SU-DHL-6 (cell line): ENCODE results near the gene IGF2R.

Source experiments
- H2AFZ ChIP-seq: fragments of 200-600 bp; sonication (generic); 2 replicates; pipeline ENCODE4 v1.6.1; 2014; ENCODE audit warnings: low read depth, mild to moderate bottlenecking, moderate library complexity, mixed read lengths, antibody characterized with exemption, low read length; ENCODE audit not compliant: severe bottlenecking
- H3F3A ChIP-seq: fragments of 200-600 bp; shearing (Covaris generic); 2 replicates; pipeline ENCODE4 v1.6.0; 2016; ENCODE audit warnings: antibody characterized with exemption, mild to moderate bottlenecking; ENCODE audit not compliant: insufficient read depth
- H3K27ac ChIP-seq: fragments of 200-600 bp; sonication (generic); 2 replicates; pipeline ENCODE4 v1.5.1; 2016; ENCODE audit warnings: low read depth, mild to moderate bottlenecking, low read length, moderate library complexity, mixed read lengths
- H3K27me3 ChIP-seq: fragments of 200-600 bp; sonication (generic), shearing (Covaris generic); 2 replicates; pipeline ENCODE4 v1.6.0; 2014; ENCODE audit warnings: mild to moderate bottlenecking, low read length
- H3K36me3 ChIP-seq: fragments of 200-600 bp; sonication (generic); 2 replicates; pipeline ENCODE4 v1.6.1; 2014; ENCODE audit warnings: mild to moderate bottlenecking, low read length, mixed read lengths
- H3K4me2 ChIP-seq: fragments of 300-600, 200-600 bp; shearing (Covaris generic), sonication (generic); 2 replicates; pipeline ENCODE4 v1.6.0; 2014; ENCODE audit warnings: low read length, low read depth, mild to moderate bottlenecking; ENCODE audit not compliant: poor library complexity, severe bottlenecking
- H3K4me3 ChIP-seq: fragments of 200-600 bp; sonication (generic); 2 replicates; pipeline ENCODE4 v1.5.1; 2014; ENCODE audit warnings: antibody characterized with exemption, low read length, mild to moderate bottlenecking, mixed read lengths; ENCODE audit not compliant: insufficient read depth, poor library complexity, severe bottlenecking
- H3K79me2 ChIP-seq: fragments of 200-600 bp; sonication (generic); 2 replicates; pipeline ENCODE4 v1.6.1; 2014; ENCODE audit warnings: mild to moderate bottlenecking, low read length, moderate library complexity; ENCODE audit not compliant: insufficient read depth
- H3K9ac ChIP-seq: fragments of 200-600 bp; sonication (generic); 2 replicates; pipeline ENCODE4 v1.7.0; 2014; ENCODE audit warnings: mild to moderate bottlenecking, low read length
- H3K9me2 ChIP-seq: fragments of 200-600 bp; sonication (generic); replicated peaks from 2 replicates; pipeline ENCODE4 v1.6.1; 2014; ENCODE audit warnings: low read length; ENCODE audit not compliant: insufficient read depth
- H3K9me3 ChIP-seq: fragments of 200-600 bp; sonication (generic); 2 replicates; pipeline ENCODE4 v1.6.1; 2014; ENCODE audit warnings: low read length, mixed read lengths; ENCODE audit not compliant: insufficient read depth
- H4K20me1 ChIP-seq: fragments of 200-600 bp; sonication (generic); 2 replicates; pipeline ENCODE4 v1.6.1; 2014; ENCODE audit warnings: low read depth, mild to moderate bottlenecking, antibody characterized with exemption, low read length, moderate library complexity, mixed read lengths
- EZH2phosphoT487 ChIP-seq: fragments of 200-600 bp; sonication (generic), shearing (Covaris generic); conservative IDR thresholded peaks from 2 replicates; pipeline ENCODE4 v1.6.1; 2018; ENCODE audit warnings: mild to moderate bottlenecking, antibody characterized with exemption, low read length, moderate library complexity, mixed read lengths
- TF ChIP-seq, protein P1 (sequence below): fragments of 200-600 bp; sonication (generic); IDR thresholded peaks from one replicate; pipeline ENCODE4 v1.5.1; 2017; ENCODE audit warnings: antibody characterized with exemption, mild to moderate bottlenecking, low read length, moderate library complexity; ENCODE audit not compliant: insufficient read depth, poor library complexity, severe bottlenecking

Gene IGF2R

DNA sequence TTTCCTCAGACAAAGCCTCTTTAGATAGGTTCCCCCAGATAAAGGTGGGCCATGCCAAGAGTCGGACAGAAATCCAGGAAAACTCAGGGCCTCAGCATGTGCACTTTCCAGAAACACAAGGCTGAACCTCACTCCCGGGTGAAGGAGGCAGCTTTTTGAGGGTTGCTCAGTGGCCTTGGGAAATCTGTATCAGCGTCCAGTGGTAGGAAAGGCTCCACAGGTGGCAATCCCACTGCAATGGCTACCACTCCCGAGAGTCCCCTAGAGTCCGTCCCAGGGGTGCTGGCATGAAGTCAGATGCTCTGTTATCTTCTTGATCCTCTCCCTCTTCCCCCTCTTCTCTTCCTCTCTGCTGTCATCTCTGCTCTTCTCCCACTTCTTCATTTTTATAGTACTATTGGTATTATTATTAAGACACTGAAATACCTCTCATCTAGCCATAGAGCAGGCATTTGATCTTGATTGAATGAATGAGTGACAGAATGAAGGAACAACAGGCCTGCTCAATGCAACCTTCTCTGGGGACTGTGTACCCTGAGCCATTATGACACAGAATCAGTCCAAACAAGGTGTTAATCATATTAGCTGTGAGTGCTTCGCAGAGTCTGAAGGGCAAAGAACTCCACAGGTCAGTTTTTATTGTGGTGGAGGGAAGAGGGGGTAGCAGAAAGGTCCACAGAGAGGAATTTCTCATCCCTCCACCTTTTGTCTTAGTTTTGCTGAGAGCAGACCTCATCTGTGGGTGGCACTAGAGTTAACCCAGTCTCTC, 166.1 kb downstream of the IGF2R start:
- no peak overlapping the region for H3K27ac ChIP-seq
- H2AFZ ChIP-seq = no peak overlapping the region
- H3K27me3 ChIP-seq = no peaks in the 10 kb centered on the region
- TF ChIP-seq, protein P1, sequence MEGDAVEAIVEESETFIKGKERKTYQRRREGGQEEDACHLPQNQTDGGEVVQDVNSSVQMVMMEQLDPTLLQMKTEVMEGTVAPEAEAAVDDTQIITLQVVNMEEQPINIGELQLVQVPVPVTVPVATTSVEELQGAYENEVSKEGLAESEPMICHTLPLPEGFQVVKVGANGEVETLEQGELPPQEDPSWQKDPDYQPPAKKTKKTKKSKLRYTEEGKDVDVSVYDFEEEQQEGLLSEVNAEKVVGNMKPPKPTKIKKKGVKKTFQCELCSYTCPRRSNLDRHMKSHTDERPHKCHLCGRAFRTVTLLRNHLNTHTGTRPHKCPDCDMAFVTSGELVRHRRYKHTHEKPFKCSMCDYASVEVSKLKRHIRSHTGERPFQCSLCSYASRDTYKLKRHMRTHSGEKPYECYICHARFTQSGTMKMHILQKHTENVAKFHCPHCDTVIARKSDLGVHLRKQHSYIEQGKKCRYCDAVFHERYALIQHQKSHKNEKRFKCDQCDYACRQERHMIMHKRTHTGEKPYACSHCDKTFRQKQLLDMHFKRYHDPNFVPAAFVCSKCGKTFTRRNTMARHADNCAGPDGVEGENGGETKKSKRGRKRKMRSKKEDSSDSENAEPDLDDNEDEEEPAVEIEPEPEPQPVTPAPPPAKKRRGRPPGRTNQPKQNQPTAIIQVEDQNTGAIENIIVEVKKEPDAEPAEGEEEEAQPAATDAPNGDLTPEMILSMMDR = no peak
- TF ChIP-seq EZH2phosphoT487 = no peak
- H3K4me2 ChIP-seq = no peak overlapping the region
- H4K20me1 ChIP-seq = no peaks in the 10 kb centered on the region
- H3K36me3 ChIP-seq = no peaks in the 10 kb centered on the region
- no peak overlapping the region for H3K4me3 ChIP-seq
- no peaks in the 10 kb centered on the region for H3K79me2 ChIP-seq
- H3F3A ChIP-seq = no peaks in the 10 kb centered on the region
- H3K9me2 ChIP-seq = no peaks in the 10 kb centered on the region
- no peak overlapping the region for H3K9ac ChIP-seq
- H3K9me3 ChIP-seq = no peaks in the 10 kb centered on the region

- H3K9me3 ChIP-seq = no peaks in the 10 kb centered on the region
- no peaks in the 10 kb centered on the region for H3K36me3 ChIP-seq
- no peaks in the 10 kb centered on the region for H3K9me2 ChIP-seq
- no peaks in the 10 kb centered on the region for H3K27me3 ChIP-seq
- H2AFZ ChIP-seq = no peak overlapping the region
- H3K4me2 ChIP-seq = no peak overlapping the region
- H3K79me2 ChIP-seq = no peaks in the 10 kb centered on the region
- no peak overlapping the region for H3K9ac ChIP-seq
- H4K20me1 ChIP-seq = no peaks in the 10 kb centered on the region
- no peak overlapping the region for H3K4me3 ChIP-seq
- TF ChIP-seq, protein P1 = no peak
- TF ChIP-seq EZH2phosphoT487 = no peak
- H3F3A ChIP-seq = no peaks in the 10 kb centered on the region
- no peak overlapping the region for H3K27ac ChIP-seq
Observed at GRCh38 chr6:160135907-160136655, 167.2 kb downstream of the IGF2R start.

DNA sequence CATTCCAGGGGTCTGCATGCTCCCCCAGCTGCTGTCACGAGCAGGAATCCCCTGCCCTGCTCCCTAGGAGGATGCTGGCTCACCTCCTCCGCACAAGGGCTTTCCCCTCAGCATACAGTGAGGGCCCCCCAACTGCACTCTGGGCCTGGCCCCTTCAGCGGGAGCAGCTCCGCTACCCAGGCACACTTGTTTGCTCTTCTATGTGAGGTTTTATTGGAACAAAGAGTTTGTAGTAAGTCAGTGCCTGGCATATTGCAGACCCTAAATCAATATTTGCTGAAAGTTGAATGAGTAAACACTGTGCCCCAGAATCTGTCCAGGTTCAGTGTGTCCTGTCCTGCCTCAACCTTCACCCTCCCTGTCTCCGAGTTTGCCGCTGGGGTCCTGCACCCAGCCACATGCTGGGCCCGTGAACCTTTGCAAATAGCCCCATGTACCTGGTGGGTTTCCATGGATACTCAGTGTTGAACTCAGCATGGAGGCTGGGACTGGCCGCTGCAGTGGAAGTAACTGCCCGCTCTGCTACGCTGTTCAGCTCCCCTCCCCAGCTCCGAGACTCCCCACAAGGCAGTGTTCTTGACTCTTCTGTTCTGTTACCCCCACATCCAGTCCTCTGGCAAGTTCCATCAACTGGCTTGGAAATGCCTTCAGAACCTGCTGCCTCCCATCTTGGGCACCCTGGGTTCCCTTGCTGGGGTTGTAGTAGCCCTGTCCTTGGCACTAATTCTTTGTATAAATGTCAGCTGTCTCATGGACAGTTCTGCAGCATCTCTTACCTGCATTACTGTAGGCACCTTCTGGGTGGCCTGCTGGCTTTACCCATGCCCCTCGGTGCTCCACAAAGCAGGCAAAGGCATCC, 168.5 kb downstream of the IGF2R start:
- Histone ChIP-seq H3K27ac (no peak overlapping the region), H4K20me1 (no peaks in the 10 kb centered on the region), H3K27me3 (no peaks in the 10 kb centered on the region), H3K79me2 (no peaks in the 10 kb centered on the region), H3K9ac (no peak overlapping the region), H3K36me3 (no peaks in the 10 kb centered on the region), H3K9me2 (no peaks in the 10 kb centered on the region), H3K4me2 (no peak overlapping the region), H3K4me3 (no peak overlapping the region), H2AFZ (no peak overlapping the region), H3F3A (no peaks in the 10 kb centered on the region), H3K9me3 (no peaks in the 10 kb centered on the region)
- TF ChIP-seq, protein P1 = no peak
- TF ChIP-seq EZH2phosphoT487 = no peak
